SU-DHL-6 (cell line): ENCODE measurements around the gene OSBPL7.

Source experiments
- H2AFZ ChIP-seq: fragments of 200-600 bp; sonication (generic); 2 replicates; pipeline ENCODE4 v1.6.1; 2014; ENCODE audit warnings: low read depth, mild to moderate bottlenecking, moderate library complexity, mixed read lengths, antibody characterized with exemption, low read length; ENCODE audit not compliant: severe bottlenecking
- H3F3A ChIP-seq: fragments of 200-600 bp; shearing (Covaris generic); 2 replicates; pipeline ENCODE4 v1.6.0; 2016; ENCODE audit warnings: antibody characterized with exemption, mild to moderate bottlenecking; ENCODE audit not compliant: insufficient read depth
- H3K27ac ChIP-seq: fragments of 200-600 bp; sonication (generic); 2 replicates; pipeline ENCODE4 v1.5.1; 2016; ENCODE audit warnings: low read depth, mild to moderate bottlenecking, low read length, moderate library complexity, mixed read lengths
- H3K27me3 ChIP-seq: fragments of 200-600 bp; sonication (generic), shearing (Covaris generic); 2 replicates; pipeline ENCODE4 v1.6.0; 2014; ENCODE audit warnings: mild to moderate bottlenecking, low read length
- H3K36me3 ChIP-seq: fragments of 200-600 bp; sonication (generic); 2 replicates; pipeline ENCODE4 v1.6.1; 2014; ENCODE audit warnings: mild to moderate bottlenecking, low read length, mixed read lengths
- H3K4me2 ChIP-seq: fragments of 300-600, 200-600 bp; shearing (Covaris generic), sonication (generic); 2 replicates; pipeline ENCODE4 v1.6.0; 2014; ENCODE audit warnings: low read length, low read depth, mild to moderate bottlenecking; ENCODE audit not compliant: poor library complexity, severe bottlenecking
- H3K4me3 ChIP-seq: fragments of 200-600 bp; sonication (generic); 2 replicates; pipeline ENCODE4 v1.5.1; 2014; ENCODE audit warnings: antibody characterized with exemption, low read length, mild to moderate bottlenecking, mixed read lengths; ENCODE audit not compliant: insufficient read depth, poor library complexity, severe bottlenecking
- H3K79me2 ChIP-seq: fragments of 200-600 bp; sonication (generic); 2 replicates; pipeline ENCODE4 v1.6.1; 2014; ENCODE audit warnings: mild to moderate bottlenecking, low read length, moderate library complexity; ENCODE audit not compliant: insufficient read depth
- H3K9ac ChIP-seq: fragments of 200-600 bp; sonication (generic); 2 replicates; pipeline ENCODE4 v1.7.0; 2014; ENCODE audit warnings: mild to moderate bottlenecking, low read length
- H3K9me2 ChIP-seq: fragments of 200-600 bp; sonication (generic); replicated peaks from 2 replicates; pipeline ENCODE4 v1.6.1; 2014; ENCODE audit warnings: low read length; ENCODE audit not compliant: insufficient read depth
- H3K9me3 ChIP-seq: fragments of 200-600 bp; sonication (generic); 2 replicates; pipeline ENCODE4 v1.6.1; 2014; ENCODE audit warnings: low read length, mixed read lengths; ENCODE audit not compliant: insufficient read depth
- H4K20me1 ChIP-seq: fragments of 200-600 bp; sonication (generic); 2 replicates; pipeline ENCODE4 v1.6.1; 2014; ENCODE audit warnings: low read depth, mild to moderate bottlenecking, antibody characterized with exemption, low read length, moderate library complexity, mixed read lengths
- CTCF ChIP-seq: fragments of 200-600 bp; sonication (generic); IDR thresholded peaks from one replicate; pipeline ENCODE4 v1.5.1; 2017; ENCODE audit warnings: antibody characterized with exemption, mild to moderate bottlenecking, low read length, moderate library complexity; ENCODE audit not compliant: insufficient read depth, poor library complexity, severe bottlenecking
- EZH2phosphoT487 ChIP-seq: fragments of 200-600 bp; sonication (generic), shearing (Covaris generic); conservative IDR thresholded peaks from 2 replicates; pipeline ENCODE4 v1.6.1; 2018; ENCODE audit warnings: mild to moderate bottlenecking, antibody characterized with exemption, low read length, moderate library complexity, mixed read lengths

The OSBPL7 gene

GRCh38 chr17:47841488-47842291 is 20.1 kb upstream of the OSBPL7 start:
- H4K20me1 ChIP-seq = no peaks in the 10 kb centered on the region
- H3K9me2 ChIP-seq = no peaks in the 10 kb centered on the region
- H3K4me3 ChIP-seq = peak overlapping the region; percentile 69
- H3K27me3 ChIP-seq = no peaks in the 10 kb centered on the region
- no peaks in the 10 kb centered on the region for H3K79me2 ChIP-seq
- TF ChIP-seq CTCF = no peak
- no peaks in the 10 kb centered on the region for H3K9me3 ChIP-seq
- H3K27ac ChIP-seq = no peak overlapping the region
- H3K4me2 ChIP-seq = peak overlapping the region; percentile 62
- H3K36me3 ChIP-seq = no peaks in the 10 kb centered on the region
- peak overlapping the region; percentile 69 for H3K9ac ChIP-seq
- H3F3A ChIP-seq = no peaks in the 10 kb centered on the region
- H2AFZ ChIP-seq = peak overlapping the region; percentile 87

- peak within 1 kb of the TSS; percentile 69 for H3K4me3 ChIP-seq
- no peaks in the 10 kb centered on the region for H3K36me3 ChIP-seq
- peak within 1 kb of the TSS; percentile 69 for H3K9ac ChIP-seq
- peak within 1 kb of the TSS; percentile 87 for H2AFZ ChIP-seq
- H3K79me2 ChIP-seq = no peaks in the 10 kb centered on the region
- TF ChIP-seq CTCF (peak; percentile 83), EZH2phosphoT487 (no peak)
- H3K27ac ChIP-seq = no peak within 1 kb of the TSS
- H4K20me1 ChIP-seq = no peaks in the 10 kb centered on the region
- H3K9me2 ChIP-seq = no peaks in the 10 kb centered on the region
- H3K4me2 ChIP-seq = peak within 1 kb of the TSS; percentile 62
- H3F3A ChIP-seq = no peaks in the 10 kb centered on the region
- no peaks in the 10 kb centered on the region for H3K27me3 ChIP-seq
- H3K9me3 ChIP-seq = no peaks in the 10 kb centered on the region
These were observed 19.3 kb upstream of the OSBPL7 start, which contains the start of gene SCRN2 for GRCh38 chr17:47840742-47841487. Gene SCRN2, minus strand, starts transcription at chr17:47841273. Its CDS starts 430 bp downstream, at chr17:47840843.

- Histone ChIP-seq H3K4me3 (peak overlapping the region; percentile 69), H3F3A (no peaks in the 10 kb centered on the region), H3K27me3 (no peaks in the 10 kb centered on the region), H2AFZ (peak overlapping the region; percentile 87), H3K36me3 (no peaks in the 10 kb centered on the region), H3K79me2 (no peaks in the 10 kb centered on the region), H3K9ac (peak overlapping the region; percentile 69), H4K20me1 (no peaks in the 10 kb centered on the region), H3K27ac (no peak overlapping the region), H3K9me2 (no peaks in the 10 kb centered on the region), H3K9me3 (no peaks in the 10 kb centered on the region), H3K4me2 (peak overlapping the region; percentile 62)
- TF ChIP-seq CTCF = no peak
- no peak for TF ChIP-seq EZH2phosphoT487
These were observed 18.6 kb upstream of the OSBPL7 start for GRCh38 chr17:47840001-47840741.
